ENCODE results near the gene PRDM16. TPM values are rescaled to one million over a fixed set of nuclear protein-coding genes. Genes with fewer than 3 reads are reported as not detected.

PRDM16 gene
- total and polyA plus RNA-seq, 2 of the 8 experiments (the other 6 are each of a cell fraction or from before 2014, with no cell fraction given) = 0.39 to 0.43 TPM

DNA sequence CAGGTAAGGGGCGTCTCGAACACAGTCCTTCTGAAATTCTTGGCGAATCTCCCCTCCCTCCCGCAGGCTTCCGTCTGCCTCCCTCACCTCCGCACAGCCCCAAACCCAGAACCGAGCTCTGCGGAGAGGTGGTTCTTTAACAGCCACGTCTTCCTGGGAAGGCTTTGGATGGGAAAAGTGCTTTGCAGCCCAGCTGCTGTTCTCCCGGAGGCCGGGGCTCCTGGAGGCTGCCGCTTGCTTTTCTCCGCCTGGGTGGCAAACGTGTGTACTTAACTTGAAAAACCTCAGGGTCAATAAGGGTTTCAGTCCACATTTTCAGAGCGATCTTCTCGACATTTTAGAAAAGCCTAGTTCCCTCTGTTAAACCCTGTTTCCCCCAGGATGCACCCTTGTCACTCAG is 109.3 kb downstream of the PRDM16 start:
- no peak overlapping the region for H2BK12ac ChIP-seq (ENCODE audit: low read depth, low read length)
- H2BK15ac ChIP-seq (ENCODE audit: low read length) = no peak overlapping the region
- no peak overlapping the region for H3K18ac ChIP-seq (ENCODE audit: extremely low read depth, low read length)
- no peak overlapping the region for H3K27ac ChIP-seq (ENCODE audit: low read depth, low read length)
- H3K79me1 ChIP-seq (ENCODE audit: low read depth, low read length) = no peaks in the 10 kb centered on the region
- H3K56ac ChIP-seq (replicated peaks; ENCODE audit: insufficient read length, low read depth, low read length) = no peak overlapping the region
- H3K4me2 ChIP-seq (ENCODE audit: insufficient read depth in 1 of 2, low read depth in 2 of 2, low read length in 2 of 2) = no peak overlapping the region
- H4K8ac ChIP-seq (ENCODE audit: extremely low read depth, insufficient read depth, low read length) = no peak overlapping the region
- ChIA-PET POLR2A (ENCODE audit: partially characterized antibody) (interaction anchor here (0.9 kb wide), 1 partner anchor 8 kb away, joined by 3 read pairs; no protein-coding TSS in a partner anchor), CTCF (ENCODE audit: partially characterized antibody) (no interaction called here)
- H2AFZ ChIP-seq (ENCODE audit: low read length) = no peak overlapping the region
- peaks cover 11 to 12% of the 10 kb centered on the region in 2 experiments; a peak in 3 of 4 replicates for H3K9me3 ChIP-seq (ENCODE audit: insufficient read depth in 2 of 2, low read depth in 1 of 2, low read length in 1 of 2)
- no peak overlapping the region for H2BK20ac ChIP-seq (ENCODE audit: low read length)
- no peak overlapping the region for H4K91ac ChIP-seq (replicated peaks; ENCODE audit: insufficient read length, low read length)
- no peak overlapping the region for H3K4ac ChIP-seq (replicated peaks; ENCODE audit: insufficient read length, low read depth, low read length)
- H3K14ac ChIP-seq (ENCODE audit: insufficient read length) = no peak overlapping the region
- no peak overlapping the region for H2BK120ac ChIP-seq (replicated peaks; ENCODE audit: low read depth, low read length)
- H3K27me3 ChIP-seq (replicated peaks in 1 of 4; ENCODE audit: control insufficient read depth in 3 of 4, extremely low read depth in 1 of 4, insufficient read depth in 3 of 4, low read length in 3 of 4) = 0 out of 7 replicates have a peak, but pooled peaks cover 0 to 2% (median 0%) of the 10 kb centered on the region in 4 experiments
- H3K23ac ChIP-seq (ENCODE audit: insufficient read length) = no peak overlapping the region
- H3K79me2 ChIP-seq (ENCODE audit: control insufficient read depth in 1 of 2, insufficient read depth in 2 of 2, low read length in 2 of 2) = no peaks in the 10 kb centered on the region
- WGBS, 2 experiments (ENCODE audit: extremely low coverage in 1 of 2, insufficient coverage in 1 of 2, insufficient read length in 1 of 2, insufficient replicate concordance in 2 of 2, low coverage in 1 of 2, low lambda C conversion rate in 2 of 2, missing lambda C conversion rate in 1 of 2) = 89% methylated on average over 16 of the region's 16 CpGs; no CpG with 5 or more reads in 1 of the 2 experiments
- H2BK5ac ChIP-seq (ENCODE audit: low read depth, low read length) = no peak overlapping the region
- H3K9ac ChIP-seq (replicated peaks in 1 of 4; ENCODE audit: extremely low read depth in 1 of 4, low read depth in 3 of 4, low read length in 3 of 4) = no peak overlapping the region
- H3K36me3 ChIP-seq (ENCODE audit: control insufficient read depth in 2 of 4, insufficient read depth in 4 of 4, low read length in 3 of 4) = no peaks in the 10 kb centered on the region; a peak in 1 of 8 replicates
- H3K23me2 ChIP-seq (ENCODE audit: low read depth, low read length) = peaks cover 14% of the 10 kb centered on the region; the same call in 1 of the 2 replicates
- H4K5ac ChIP-seq (ENCODE audit: insufficient read length, low read depth, low read length) = no peak overlapping the region
- H3K4me3 ChIP-seq (ENCODE audit: extremely low read depth in 1 of 4, insufficient read depth in 2 of 4, low read depth in 3 of 4, low read length in 4 of 4) = no peak overlapping the region
- no peak overlapping the region for H2AK5ac ChIP-seq (ENCODE audit: low read depth, low read length)
- FAIRE-seq = no peak
- H3K4me1 ChIP-seq (replicated peaks in 1 of 4; ENCODE audit: control insufficient read depth in 3 of 4, insufficient read depth in 4 of 4, low read length in 3 of 4) = no peaks in the 10 kb centered on the region
- peaks cover 0 to 4% of the 10 kb centered on the region in 2 experiments for H4K20me1 ChIP-seq (replicated peaks in 1 of 2; ENCODE audit: control insufficient read depth in 1 of 2, insufficient read depth in 2 of 2, low read length in 2 of 2)
- no peak for DNase-seq (ENCODE audit: low read depth in 1 of 2, low spot score in 2 of 2)
- TF ChIP-seq, protein P1, sequence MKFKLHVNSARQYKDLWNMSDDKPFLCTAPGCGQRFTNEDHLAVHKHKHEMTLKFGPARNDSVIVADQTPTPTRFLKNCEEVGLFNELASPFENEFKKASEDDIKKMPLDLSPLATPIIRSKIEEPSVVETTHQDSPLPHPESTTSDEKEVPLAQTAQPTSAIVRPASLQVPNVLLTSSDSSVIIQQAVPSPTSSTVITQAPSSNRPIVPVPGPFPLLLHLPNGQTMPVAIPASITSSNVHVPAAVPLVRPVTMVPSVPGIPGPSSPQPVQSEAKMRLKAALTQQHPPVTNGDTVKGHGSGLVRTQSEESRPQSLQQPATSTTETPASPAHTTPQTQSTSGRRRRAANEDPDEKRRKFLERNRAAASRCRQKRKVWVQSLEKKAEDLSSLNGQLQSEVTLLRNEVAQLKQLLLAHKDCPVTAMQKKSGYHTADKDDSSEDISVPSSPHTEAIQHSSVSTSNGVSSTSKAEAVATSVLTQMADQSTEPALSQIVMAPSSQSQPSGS (IDR thresholded peaks at IDR 0.05; ENCODE audit: low read length) = no peak
- TF ChIP-seq ZNF274 (IDR thresholded peaks at IDR 0.05; ENCODE audit: borderline replicate concordance, extremely low read depth, low read length) = no peak
- TF ChIP-seq SIX5 (IDR thresholded peaks at IDR 0.05; ENCODE audit: low read depth, low read length) = no peak
- TF ChIP-seq RXRA (IDR thresholded peaks at IDR 0.05; ENCODE audit: insufficient read depth, low read depth, low read length) = no peak
- no peak for TF ChIP-seq HDAC2 (IDR thresholded peaks at IDR 0.05; ENCODE audit: borderline replicate concordance in 1 of 2, low read depth in 2 of 2, low read length in 2 of 2)
- no peak for TF ChIP-seq JUND (IDR thresholded peaks at IDR 0.05; ENCODE audit: low read length)
- no peak for TF ChIP-seq TBP (IDR thresholded peaks at IDR 0.05; ENCODE audit: low read depth, low read length)
- TF ChIP-seq, protein P2, sequence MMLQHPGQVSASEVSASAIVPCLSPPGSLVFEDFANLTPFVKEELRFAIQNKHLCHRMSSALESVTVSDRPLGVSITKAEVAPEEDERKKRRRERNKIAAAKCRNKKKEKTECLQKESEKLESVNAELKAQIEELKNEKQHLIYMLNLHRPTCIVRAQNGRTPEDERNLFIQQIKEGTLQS (IDR thresholded peaks at IDR 0.05; ENCODE audit: insufficient read depth, low read depth, low read length) = no peak
- no peak for TF ChIP-seq RBBP5 (IDR thresholded peaks at IDR 0.05; ENCODE audit: borderline replicate concordance, low read depth, low read length)
- no peak for TF ChIP-seq SP4 (IDR thresholded peaks at IDR 0.05; ENCODE audit: low read length)
- no peak for TF ChIP-seq SIRT6 (IDR thresholded peaks at IDR 0.05; ENCODE audit: low read length)
- TF ChIP-seq NANOG (IDR thresholded peaks at IDR 0.05; ENCODE audit: insufficient read depth, low read depth, low read length, poor library complexity, severe bottlenecking) = no peak

Data from H1 (cell line).